Liver (tissue), 9 donors: ENCODE data around the gene MT4. TPM values are rescaled to one million over a fixed set of nuclear protein-coding genes. Genes with fewer than 3 reads are reported as not detected.
A peak's percentile ranks its signal among the peaks of the same experiment; 100 is the strongest.

Source experiments
- DNase-seq: peaks from one replicate; pipeline ENCODE4 v3.0.0-alpha.2; 2017; ENCODE audit warnings: low spot score
- H3K27ac ChIP-seq, 2 donors: one replicate each; pipeline ENCODE4 v1.7.0; 2013; ENCODE audit warnings: inconsistent platforms in 2 of 2, low read length in 2 of 2, control low read depth in 1 of 2, low read depth in 1 of 2, mild to moderate bottlenecking in 1 of 2
- H3K27me3 ChIP-seq, 4 donors: one replicate each; pipeline versions ENCODE4 v1.6.1 to v1.7.0; 2013; ENCODE audit warnings: low read length in 3 of 4, inconsistent platforms in 1 of 4, mild to moderate bottlenecking in 1 of 4, moderate library complexity in 1 of 4; ENCODE audit not compliant: control insufficient read depth in 4 of 4, insufficient read depth in 4 of 4
- H3K36me3 ChIP-seq, 4 donors: one replicate each; pipeline versions ENCODE4 v1.6.1 to v1.7.0; 2013; ENCODE audit warnings: low read length in 3 of 4, mild to moderate bottlenecking in 3 of 4, low read depth in 1 of 4, moderate library complexity in 1 of 4; ENCODE audit not compliant: control insufficient read depth in 4 of 4, insufficient read depth in 3 of 4
- H3K4me1 ChIP-seq, 4 donors: one replicate each; pipeline versions ENCODE4 v1.6.1 to v1.7.0; 2013; ENCODE audit warnings: low read length in 3 of 4, mild to moderate bottlenecking in 3 of 4, moderate library complexity in 1 of 4; ENCODE audit not compliant: control insufficient read depth in 4 of 4, insufficient read depth in 4 of 4
- H3K4me3 ChIP-seq, 3 donors: one replicate each; pipeline versions ENCODE4 v1.6.1 to v1.7.0; 2013; ENCODE audit warnings: low read length in 3 of 3, control low read depth in 1 of 3, low read depth in 1 of 3, mild to moderate bottlenecking in 1 of 3
- H3K9ac ChIP-seq, 2 donors: one replicate each; pipeline ENCODE4 v1.7.0; 2013; ENCODE audit warnings: low read length in 2 of 2, mild to moderate bottlenecking in 2 of 2, moderate library complexity in 2 of 2, control low read depth in 1 of 2, low read depth in 1 of 2
- H3K9me3 ChIP-seq, 4 donors: one replicate each; pipeline versions ENCODE4 v1.6.1 to v1.7.0; 2013; ENCODE audit warnings: low read length in 3 of 4; ENCODE audit not compliant: control insufficient read depth in 4 of 4
- ATF3 ChIP-seq: IDR thresholded peaks from 2 replicates; pipeline ENCODE4 v1.6.1; 2016; ENCODE audit warnings: antibody characterized with exemption
- CTCF ChIP-seq: fragments of 150-350 bp; IDR thresholded peaks from 2 replicates; pipeline ENCODE4 v1.5.1; 2017; ENCODE audit warnings: improper control_type of control experiment, low read depth, low read length; ENCODE audit not compliant: missing input control
- EGR1 ChIP-seq, 2 donors: IDR thresholded peaks; 2 replicates each; pipeline ENCODE4 v1.6.1; 2016 to 2018; ENCODE audit warnings: antibody characterized with exemption in 2 of 2, low read depth in 2 of 2
- FOXA1 ChIP-seq: IDR thresholded peaks from 2 replicates; pipeline ENCODE4 v1.6.1; 2016; ENCODE audit warnings: antibody characterized with exemption
- FOXA2 ChIP-seq: IDR thresholded peaks from 2 replicates; pipeline ENCODE4 v1.6.1; 2016; ENCODE audit warnings: antibody characterized with exemption
- GABPA ChIP-seq, 2 donors: IDR thresholded peaks in 1 of 2; conservative IDR thresholded peaks in 1 of 2; 2 replicates each; pipeline ENCODE4 v1.6.1; 2016; ENCODE audit warnings: antibody characterized with exemption in 2 of 2, mild to moderate bottlenecking in 1 of 2, moderate library complexity in 1 of 2
- HNF4A ChIP-seq, 2 donors: conservative IDR thresholded peaks; 2 replicates each; pipeline ENCODE4 v1.6.1; 2016; ENCODE audit warnings: antibody characterized with exemption in 2 of 2, mild to moderate bottlenecking in 2 of 2
- HNF4G ChIP-seq: IDR thresholded peaks from 2 replicates; pipeline ENCODE4 v1.6.1; 2016; ENCODE audit warnings: antibody characterized with exemption
- JUND ChIP-seq, 2 donors: IDR thresholded peaks; 2 replicates each; pipeline ENCODE4 v1.6.1; 2016; ENCODE audit warnings: antibody characterized with exemption in 2 of 2
- NR2F2 ChIP-seq: IDR thresholded peaks from 2 replicates; pipeline ENCODE4 v1.6.1; 2016; ENCODE audit warnings: antibody characterized with exemption
- RAD21 ChIP-seq, 2 donors: IDR thresholded peaks; 2 replicates each; pipeline ENCODE4 v1.6.1; 2016; ENCODE audit warnings: antibody characterized with exemption in 2 of 2, mild to moderate bottlenecking in 2 of 2
- REST ChIP-seq: IDR thresholded peaks from 2 replicates; pipeline ENCODE4 v1.6.1; 2016; ENCODE audit warnings: antibody characterized with exemption, mild to moderate bottlenecking
- RXRA ChIP-seq, 2 donors: IDR thresholded peaks; 2 replicates each; pipeline ENCODE4 v1.6.1; 2017 to 2018; ENCODE audit warnings: antibody characterized with exemption in 2 of 2, mild to moderate bottlenecking in 1 of 2
- SP1 ChIP-seq: IDR thresholded peaks from 2 replicates; pipeline ENCODE4 v1.6.1; 2018; ENCODE audit warnings: antibody characterized with exemption, mild to moderate bottlenecking
- TAF1 ChIP-seq: conservative IDR thresholded peaks from 2 replicates; pipeline ENCODE4 v1.6.1; 2016; ENCODE audit warnings: antibody characterized with exemption, mild to moderate bottlenecking
- YY1 ChIP-seq: IDR thresholded peaks from 2 replicates; pipeline ENCODE4 v1.6.1; 2016; ENCODE audit warnings: antibody characterized with exemption, mild to moderate bottlenecking
- WGBS: extraction: QIAGEN DNeasy Blood & Tissue Kit; methylation state at CpG from one replicate; pipeline ENCODE4 v1.1.7; 2013; 5-methylcytosine and 5-hydroxymethylcytosine counted together
- polyA plus RNA-seq, 2 donors: library from polyadenylated mRNA; stranded (reverse) in 1 of 2; unstranded in 1 of 2; fragments of 200-250 nt in 1 of 2; fragments of >200 nt in 1 of 2; fragmentation: Nextera tagmentation in 1 of 2; extraction: Ambion mirVana in 1 of 2; gene quantifications; one replicate each; pipeline versions ENCODE4 v1.2.1 to v1.2.3, GENCODE V29; 2013 to 2015
- total RNA-seq, 2 donors: library from RNA; depleted of rRNA; stranded (reverse); fragments of >200 nt; gene quantifications; one replicate each; pipeline ENCODE4 v1.2.3, GENCODE V29; 2014
- TF ChIP-seq, protein P1 (sequence below): IDR thresholded peaks from 2 replicates; pipeline ENCODE4 v1.6.1; 2016; ENCODE audit warnings: antibody characterized with exemption
- TF ChIP-seq, protein P2 (sequence below): IDR thresholded peaks from 2 replicates; pipeline ENCODE4 v1.6.1; 2016; ENCODE audit warnings: antibody characterized with exemption
- donor health status: healthy.
- donor health status: healthy.
- donor health status: healthy.
- donor health status: healthy.
- donor health status: healthy.

MT4 gene
- total and polyA plus RNA-seq, 4 donors, result not detected

DNA sequence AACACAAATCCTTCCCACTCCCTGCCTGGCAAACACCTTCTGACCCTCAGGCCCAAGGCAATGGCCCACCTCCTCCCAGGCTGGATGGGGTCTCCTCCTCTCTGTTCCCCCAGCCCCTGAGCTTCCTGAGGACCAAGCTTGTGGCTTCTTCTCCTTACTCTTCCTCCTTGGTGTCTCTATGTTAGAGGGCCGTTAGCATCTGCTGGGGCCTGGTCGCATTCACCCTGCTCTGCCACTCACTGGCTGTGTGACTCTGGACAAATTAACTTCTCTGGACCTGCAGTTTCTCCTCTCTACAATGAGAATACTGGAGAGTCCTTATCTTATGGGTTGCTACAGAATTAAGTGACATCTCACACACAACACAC is 42.8 kb downstream of the MT4 start:
- WGBS, result 40% methylated on average over 2 of the region's 2 CpGs
- peak overlapping the region; percentile 41 to 78 (median 46) for H3K4me3 ChIP-seq
- TF ChIP-seq YY1 (no peak), EGR1 (IDR thresholded peaks at IDR 0.05; ENCODE audit: low read depth in 2 of 2) (no peak), FOXA1 (no peak), ATF3 (no peak), JUND (IDR thresholded peaks at IDR 0.05) (no peak), HNF4G (no peak)

GRCh38 chr16:56608043-56608875 is 43.4 kb downstream of the MT4 start, which contains the start of gene MT2A:
Gene MT2A (plus strand): TSS chr16:56608584. CDS start chr16:56608656, 72 bp downstream.
- WGBS, result 2% methylated on average over 62 of the region's 62 CpGs
- H3K4me3 ChIP-seq, result peak within 1 kb of the TSS; percentile 68 to 90 (median 88)
- peak within 1 kb of the TSS; percentile 79 to 98 for H3K9ac ChIP-seq
- no peaks in the 10 kb centered on the region for H3K27me3 ChIP-seq
- peak; percentile 94 for DNase-seq
- no peaks in the 10 kb centered on the region for H3K36me3 ChIP-seq
- TF ChIP-seq RXRA (IDR thresholded peaks at IDR 0.05) (peak; percentile 57 to 85), JUND (IDR thresholded peaks at IDR 0.05) (peak in 1 of 2 donors; percentile 80), RAD21 (IDR thresholded peaks at IDR 0.05) (peak; percentile 30 to 31), FOXA2 (peak; percentile 22), SP1 (peak; percentile 91), GABPA (IDR thresholded peaks at IDR 0.05 in 1 of 2, conservative IDR thresholded peaks at IDR 0.05 in 1 of 2) (peak in 1 of 2 donors; percentile 29), FOXA1 (peak; percentile 41), NR2F2 (no peak), REST (peak; percentile 90), ATF3 (no peak), HNF4A (conservative IDR thresholded peaks at IDR 0.05) (peak; percentile 12 to 37), YY1 (peak; percentile 75), CTCF (no peak), EGR1 (IDR thresholded peaks at IDR 0.05; ENCODE audit: low read depth in 2 of 2) (peak in 1 of 2 donors; percentile 62), TAF1 (peak; percentile 90), HNF4G (no peak)
- TF ChIP-seq, protein P1, sequence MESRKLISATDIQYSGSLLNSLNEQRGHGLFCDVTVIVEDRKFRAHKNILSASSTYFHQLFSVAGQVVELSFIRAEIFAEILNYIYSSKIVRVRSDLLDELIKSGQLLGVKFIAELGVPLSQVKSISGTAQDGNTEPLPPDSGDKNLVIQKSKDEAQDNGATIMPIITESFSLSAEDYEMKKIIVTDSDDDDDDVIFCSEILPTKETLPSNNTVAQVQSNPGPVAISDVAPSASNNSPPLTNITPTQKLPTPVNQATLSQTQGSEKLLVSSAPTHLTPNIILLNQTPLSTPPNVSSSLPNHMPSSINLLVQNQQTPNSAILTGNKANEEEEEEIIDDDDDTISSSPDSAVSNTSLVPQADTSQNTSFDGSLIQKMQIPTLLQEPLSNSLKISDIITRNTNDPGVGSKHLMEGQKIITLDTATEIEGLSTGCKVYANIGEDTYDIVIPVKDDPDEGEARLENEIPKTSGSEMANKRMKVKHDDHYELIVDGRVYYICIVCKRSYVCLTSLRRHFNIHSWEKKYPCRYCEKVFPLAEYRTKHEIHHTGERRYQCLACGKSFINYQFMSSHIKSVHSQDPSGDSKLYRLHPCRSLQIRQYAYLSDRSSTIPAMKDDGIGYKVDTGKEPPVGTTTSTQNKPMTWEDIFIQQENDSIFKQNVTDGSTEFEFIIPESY, result no peak
- TF ChIP-seq, protein P2, sequence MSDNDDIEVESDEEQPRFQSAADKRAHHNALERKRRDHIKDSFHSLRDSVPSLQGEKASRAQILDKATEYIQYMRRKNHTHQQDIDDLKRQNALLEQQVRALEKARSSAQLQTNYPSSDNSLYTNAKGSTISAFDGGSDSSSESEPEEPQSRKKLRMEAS, result no peak
- H3K4me1 ChIP-seq, result peaks cover 6 to 37% (median 13%) of the 10 kb centered on the region in 4 donors
- H3K27ac ChIP-seq, result peak within 1 kb of the TSS; percentile 98 to 99
- H3K9me3 ChIP-seq, result no peaks in the 10 kb centered on the region

More for the DNA sequence above, 42.8 kb downstream of the MT4 start:
- Histone ChIP-seq H3K36me3 (no peaks in the 10 kb centered on the region), H3K27ac (peak overlapping the region; percentile 98 to 99), H3K27me3 (no peaks in the 10 kb centered on the region), H3K9ac (peak overlapping the region; percentile 72 to 79), H3K4me1 (peaks cover 6 to 37% (median 13%) of the 10 kb centered on the region in 4 donors), H3K9me3 (no peaks in the 10 kb centered on the region)
- DNase-seq, result no peak
